NCI-H345 treated with DMSO at 0.1 percent for 48 hours (cell line): ENCODE results near the gene CNTN1.

Source experiments
- DNase-seq: peaks from one replicate; lab custom pipeline; 2025; ENCODE audit not compliant: unreplicated experiment; lab: John Stamatoyannopoulos, UW

CNTN1 gene

DNA sequence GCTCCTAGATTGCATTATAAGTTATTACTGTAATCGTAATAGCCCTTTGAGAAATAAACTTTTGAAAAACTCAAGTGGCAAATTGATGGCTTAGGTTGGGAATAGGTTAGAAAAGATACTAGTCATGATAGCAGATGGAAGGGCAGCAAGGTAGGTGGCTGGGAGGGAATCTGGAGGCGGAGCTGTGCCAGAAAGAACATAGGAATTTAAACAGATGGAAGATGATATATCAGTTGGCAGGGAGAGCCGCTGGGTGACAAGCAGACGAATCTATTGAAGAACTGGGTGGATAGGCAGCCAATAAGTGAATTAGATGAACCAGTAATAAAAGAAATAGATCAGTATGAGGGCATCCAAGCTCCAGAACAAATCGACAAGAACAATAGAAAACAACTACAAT is 142.1 kb downstream of the CNTN1 start:
- DNase-seq: no peak

DNA sequence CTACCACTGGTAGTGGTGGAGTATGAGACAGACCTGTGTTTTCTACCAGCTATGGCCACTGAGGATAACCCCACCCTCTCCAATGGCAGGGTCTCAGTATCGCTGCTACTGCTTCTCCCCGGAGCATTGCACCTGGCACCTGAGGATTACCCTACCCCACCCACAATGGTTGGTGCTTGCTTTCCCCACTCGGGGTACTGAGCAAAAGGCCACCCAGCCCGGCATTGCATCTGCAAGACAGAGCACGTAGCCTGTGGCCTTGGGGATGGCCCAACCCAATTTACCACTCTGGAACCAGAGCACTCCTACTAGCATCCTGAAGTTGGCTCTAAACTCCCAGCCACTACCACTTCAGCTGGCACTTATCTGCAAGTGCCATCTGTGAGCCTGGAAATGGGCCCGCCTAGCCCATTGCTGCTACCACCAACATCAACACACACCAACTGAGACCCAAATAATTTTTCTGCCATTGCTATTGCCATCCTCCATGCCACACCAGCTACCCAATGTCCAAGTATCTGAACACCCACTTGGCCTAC is 145.7 kb downstream of the CNTN1 start:
- DNase-seq: no peak

DNA sequence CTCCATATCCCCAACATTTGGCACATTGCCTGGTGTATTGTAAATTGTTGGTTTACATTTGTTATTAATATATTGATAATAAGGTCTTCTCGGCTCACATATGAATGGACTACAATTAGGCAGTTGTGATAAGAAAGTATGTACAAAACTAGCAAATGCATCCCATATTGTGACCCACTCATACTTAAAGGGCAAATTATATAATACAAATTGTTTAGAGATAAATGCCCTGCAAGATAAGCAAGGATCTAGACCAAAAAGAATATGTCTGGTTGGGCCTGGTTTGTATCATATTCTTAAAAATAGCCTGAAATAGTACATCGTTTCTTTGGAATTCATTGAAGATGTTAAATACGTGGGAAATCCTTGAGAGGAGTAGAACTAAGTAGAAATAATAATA is 151.3 kb downstream of the CNTN1 start:
- DNase-seq: no peak

DNA sequence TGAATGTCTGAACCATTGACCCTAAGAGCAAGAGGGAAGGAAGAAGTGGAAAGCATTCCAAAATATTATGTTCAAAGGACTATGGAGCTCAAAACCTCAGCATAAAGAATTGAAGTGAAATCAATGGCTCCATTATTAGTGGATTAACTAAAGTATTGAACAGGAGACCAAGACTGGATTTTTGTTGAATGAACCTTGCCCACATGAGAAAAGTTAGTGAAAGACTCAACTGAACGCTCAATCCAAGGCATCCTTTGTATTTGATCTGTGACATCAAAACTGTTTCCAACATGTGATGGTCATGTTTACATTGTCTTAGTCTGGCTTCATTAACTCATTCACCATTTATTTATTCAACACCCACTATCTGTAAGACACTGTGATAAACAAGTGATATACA is 161.0 kb downstream of the CNTN1 start:
- DNase-seq: no peak

DNA sequence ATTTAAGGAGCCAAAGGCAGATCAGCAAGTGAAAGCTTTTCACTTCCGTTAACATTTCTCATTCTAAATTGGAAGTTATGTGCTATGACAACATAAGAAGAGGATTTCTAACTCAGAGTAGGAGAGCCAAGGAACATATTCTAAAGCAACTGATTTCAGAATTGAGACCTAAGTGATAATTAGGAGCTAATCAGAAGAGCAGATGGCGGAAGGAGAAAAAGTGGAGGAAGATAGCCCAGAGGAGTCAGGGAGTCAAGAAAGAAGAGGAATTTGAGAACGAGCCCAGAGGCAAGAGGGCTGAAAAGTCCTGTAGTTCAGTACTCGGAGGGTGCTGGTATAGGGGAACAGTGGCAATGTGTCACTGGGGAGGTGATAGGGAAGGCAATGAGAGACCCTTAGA is 162.4 kb downstream of the CNTN1 start:
- no peak for DNase-seq

DNA sequence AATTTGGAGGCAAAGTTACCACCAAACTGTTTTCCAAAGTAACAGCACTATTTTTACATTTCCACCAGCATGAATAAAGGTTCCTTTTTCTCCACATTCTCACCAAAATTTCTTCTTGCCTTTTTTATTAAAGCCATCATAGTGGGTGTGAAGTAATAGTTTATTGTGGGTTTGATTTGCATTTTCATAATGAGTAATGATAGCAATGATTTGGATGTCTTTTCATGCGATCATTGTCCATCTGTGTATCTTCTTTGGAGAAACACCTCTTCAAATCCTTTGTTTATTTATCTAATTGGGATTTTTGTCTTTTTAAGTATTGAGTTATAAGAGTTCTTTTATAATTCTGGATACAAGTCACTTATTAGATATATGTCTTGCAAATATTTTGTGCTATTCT is 172.7 kb downstream of the CNTN1 start:
- DNase-seq: no peak

DNA sequence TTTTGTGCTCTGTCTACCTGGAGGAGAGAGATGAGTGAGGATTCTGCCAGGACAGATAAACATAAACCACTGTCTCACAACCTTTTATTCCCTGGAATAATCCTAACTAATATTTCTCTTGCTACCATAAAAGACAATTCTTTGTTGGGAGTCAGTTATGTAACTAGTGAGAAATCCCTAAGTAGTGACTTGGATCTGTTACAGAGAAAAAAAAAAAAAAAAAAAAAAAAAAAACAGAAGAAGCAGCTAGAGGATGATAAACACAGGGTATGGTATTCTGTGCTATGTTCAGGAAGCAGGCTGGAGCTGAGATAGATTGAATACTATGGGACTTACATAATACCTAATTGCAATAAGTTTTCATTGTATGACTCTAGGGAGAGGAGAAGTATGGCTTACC is 178.7 kb downstream of the CNTN1 start:
- DNase-seq: no peak

DNA sequence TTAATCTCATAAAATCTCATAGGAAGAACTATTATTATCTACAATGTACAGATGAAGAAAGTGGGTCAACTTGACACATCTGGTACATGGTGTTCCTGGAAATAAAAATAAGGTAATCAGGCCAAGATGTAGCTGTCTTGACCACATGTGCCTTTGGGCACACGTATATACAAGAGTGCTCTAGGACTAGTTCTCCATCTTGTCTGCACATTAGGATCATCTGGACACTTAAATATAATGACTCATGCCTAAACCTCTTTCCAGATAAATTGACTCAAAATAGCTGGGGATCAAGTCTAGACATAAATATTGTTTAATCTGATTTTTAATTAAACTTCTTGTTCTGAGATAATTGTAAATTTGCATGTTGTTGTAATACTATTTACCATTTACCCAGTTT is 182.6 kb downstream of the CNTN1 start:
- DNase-seq: no peak

DNA sequence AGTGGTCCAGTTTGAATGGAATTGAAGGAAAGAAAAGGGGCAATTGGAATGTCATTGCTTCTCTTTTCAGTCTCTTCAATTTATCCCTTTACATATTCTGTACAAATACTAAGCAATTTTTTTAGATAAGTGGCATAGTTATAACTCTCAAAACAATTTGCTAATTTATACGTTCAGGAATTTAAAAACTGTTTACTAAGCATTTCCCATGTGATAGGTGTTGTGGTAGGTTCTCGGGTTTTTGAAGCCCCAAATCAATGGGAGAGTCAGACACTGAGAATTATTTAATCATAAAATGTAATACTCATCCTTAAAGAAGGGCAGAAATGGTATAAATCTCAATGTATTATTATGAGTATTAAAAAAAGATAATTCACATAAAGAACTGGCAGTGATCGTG is 197.1 kb downstream of the CNTN1 start:
- no peak for DNase-seq

DNA sequence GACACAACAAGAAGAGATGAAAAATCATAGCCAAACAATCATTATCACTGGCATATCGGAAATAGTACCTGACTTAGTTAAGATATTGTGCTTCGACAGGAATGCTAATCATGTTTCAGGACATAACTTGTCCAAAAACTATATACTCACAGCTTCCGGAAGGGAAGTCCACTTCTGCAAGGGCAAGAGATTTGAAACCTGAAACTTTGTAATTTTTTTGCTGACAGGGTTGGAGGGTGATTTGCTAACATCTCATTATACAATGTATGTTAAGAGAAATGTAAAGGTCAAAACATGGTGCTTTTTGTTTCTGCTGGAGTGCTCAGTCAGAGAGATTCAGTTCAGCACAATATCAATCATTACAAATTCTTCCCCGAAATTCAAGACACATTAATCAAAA is 200.3 kb downstream of the CNTN1 start:
- no peak for DNase-seq

DNA sequence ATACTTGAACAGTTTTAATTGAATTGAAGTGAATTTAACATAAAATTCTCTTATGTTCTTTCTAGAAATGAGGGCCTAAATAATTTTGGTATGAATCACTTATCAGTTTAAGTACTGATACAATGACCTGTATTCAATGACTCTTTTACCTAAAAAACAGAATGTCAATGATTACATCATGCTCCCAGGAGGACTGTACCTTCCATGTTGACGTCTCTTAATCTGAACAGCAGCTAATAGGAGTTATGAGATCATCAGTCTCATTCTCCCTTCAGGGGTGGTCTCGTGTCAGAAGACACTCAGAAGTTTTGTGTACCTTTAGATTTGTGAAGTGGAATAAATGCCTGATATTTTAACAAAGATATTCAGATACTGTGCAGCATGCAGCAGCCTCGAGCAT is 206.3 kb downstream of the CNTN1 start:
- DNase-seq: no peak

DNA sequence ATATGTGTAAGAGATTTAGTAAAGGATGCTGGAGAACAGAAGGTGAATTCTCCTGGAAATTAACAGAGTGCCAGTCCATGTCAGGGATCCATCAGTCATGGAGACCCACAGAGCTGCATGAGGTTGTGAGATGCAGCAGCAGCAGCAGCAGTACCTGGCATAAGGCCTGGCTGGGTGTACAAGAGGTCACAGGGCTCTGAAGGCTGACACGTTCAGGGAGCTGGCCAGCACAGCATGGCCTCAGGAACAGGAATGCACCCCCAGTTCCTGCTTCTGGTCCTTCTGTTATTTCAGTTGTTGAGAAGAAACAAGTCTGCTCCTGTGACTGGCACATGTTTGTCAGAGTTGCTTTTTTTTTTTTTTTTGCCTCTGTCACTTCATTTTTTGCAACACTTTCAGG is 210.8 kb downstream of the CNTN1 start:
- no peak for DNase-seq

DNA sequence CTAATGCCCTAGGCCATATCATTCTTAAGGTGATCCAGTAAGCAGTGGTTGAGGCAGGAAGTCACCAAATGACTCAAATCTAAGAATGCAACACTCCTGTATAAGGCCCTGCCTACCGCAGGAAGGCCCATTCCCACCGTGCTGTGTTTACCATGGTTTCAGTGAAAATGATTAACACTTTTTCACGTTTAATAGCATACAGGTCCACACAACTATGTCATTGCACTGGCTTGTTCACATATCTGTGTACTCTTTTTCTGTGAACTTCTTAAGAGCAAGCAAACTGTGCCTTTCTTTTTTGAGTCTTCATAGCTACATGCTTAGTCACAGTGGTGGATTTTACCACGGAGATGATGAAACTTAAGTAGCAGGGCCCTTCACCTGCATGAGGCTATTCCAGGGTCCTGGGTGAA is 214.9 kb downstream of the CNTN1 start:
- no peak for DNase-seq

DNA sequence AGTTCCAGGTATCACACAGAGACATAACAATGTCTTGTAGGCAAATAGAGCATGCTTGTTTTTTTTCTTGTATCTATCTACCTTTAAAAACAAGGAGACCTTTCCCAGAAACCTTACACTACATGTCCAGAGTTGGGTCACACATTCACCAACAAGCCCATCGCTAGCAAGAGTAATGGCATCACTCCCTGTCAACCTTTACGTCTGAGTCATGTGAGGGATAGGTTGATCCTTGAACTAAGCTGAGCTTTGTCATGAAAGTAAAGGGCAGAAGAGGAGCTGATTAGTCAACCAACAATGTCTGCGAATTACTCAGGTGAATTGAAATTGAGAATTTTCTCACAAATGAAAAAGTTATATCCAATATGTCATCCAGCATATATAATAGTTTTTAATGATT is 219.4 kb downstream of the CNTN1 start:
- DNase-seq: no peak

DNA sequence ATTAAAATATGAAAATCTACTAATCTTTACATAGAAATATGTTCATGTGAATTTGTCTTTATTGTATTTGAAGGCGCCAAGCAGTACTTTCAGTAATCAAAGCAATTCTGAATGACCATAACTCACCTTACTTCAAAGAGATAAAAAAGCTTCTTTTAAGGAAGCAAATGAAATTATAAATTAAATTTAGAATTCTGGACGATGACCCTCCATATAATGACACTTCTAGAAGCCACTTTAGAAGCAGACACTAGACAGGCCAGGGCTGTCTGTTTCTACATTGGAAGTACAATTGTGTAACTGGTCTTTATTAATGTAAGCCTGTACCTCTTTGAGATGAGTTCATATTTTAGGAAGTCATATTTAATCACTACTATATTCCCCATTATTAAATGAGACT is 222.9 kb downstream of the CNTN1 start:
- no peak for DNase-seq

DNA sequence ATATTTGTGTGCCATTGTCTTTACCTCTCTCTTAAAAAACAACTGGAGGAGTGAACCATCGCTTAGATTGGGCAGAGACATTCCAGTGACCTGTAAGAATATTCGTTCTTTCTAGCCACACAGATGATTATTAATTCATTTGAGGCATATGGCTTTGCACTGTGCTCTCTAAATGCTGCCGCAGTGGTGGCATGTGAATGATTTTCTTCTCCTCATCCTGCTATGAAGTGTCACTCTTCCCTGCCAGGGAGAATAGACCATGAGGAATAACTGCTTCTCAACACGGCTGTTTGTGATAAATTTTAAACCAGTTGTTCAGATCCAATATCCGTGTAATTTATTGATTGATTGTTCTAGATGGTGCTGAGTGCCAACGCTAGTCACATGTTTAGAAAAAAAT is 225.3 kb downstream of the CNTN1 start:
- no peak for DNase-seq

DNA sequence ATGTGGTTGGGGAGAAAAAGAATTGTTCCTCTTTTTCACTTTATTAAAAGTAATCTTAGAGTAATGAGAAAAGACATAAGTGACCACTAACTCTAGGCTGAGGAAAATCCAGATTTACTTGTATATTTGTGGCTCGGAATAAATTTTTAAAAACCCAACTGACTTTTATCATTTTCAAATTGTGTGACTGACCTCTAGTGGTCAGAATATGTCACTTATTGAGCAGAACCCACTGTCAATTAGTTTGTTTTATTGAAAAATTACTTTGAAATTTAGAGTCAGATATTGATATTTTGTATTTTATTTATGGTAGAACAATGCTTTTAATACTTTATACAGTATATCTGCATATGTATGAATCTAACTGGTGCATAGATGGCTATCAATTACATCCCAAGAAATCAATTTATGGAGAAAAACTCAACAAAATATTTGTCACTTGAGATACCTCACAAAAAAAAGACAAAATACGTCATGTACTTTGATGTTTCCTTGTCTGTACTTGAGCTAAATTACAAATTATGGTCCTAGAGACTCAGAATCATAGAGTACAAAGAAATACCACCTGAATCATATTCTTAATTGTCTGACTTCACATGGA is 229.4 kb downstream of the CNTN1 start:
- peak; percentile 7 for DNase-seq

DNA sequence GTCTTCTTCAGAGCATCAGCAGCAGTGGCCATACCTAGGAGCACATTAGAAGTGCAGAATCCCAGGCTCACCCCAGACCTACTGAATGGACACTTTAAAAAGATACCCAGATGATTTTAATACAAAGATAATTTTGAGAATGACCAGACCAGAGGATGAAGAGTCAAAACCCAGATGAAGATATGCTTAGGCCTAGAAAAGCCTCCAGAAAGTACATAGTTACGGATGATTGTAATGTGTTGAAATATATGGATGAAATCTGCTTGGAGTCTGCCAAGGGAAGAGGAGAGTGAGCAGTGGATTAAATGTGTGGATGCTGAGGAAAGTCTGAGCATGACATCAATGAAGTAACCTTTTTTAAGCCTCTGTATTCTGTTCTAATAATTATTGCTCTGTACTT is 245.7 kb downstream of the CNTN1 start:
- no peak for DNase-seq

DNA sequence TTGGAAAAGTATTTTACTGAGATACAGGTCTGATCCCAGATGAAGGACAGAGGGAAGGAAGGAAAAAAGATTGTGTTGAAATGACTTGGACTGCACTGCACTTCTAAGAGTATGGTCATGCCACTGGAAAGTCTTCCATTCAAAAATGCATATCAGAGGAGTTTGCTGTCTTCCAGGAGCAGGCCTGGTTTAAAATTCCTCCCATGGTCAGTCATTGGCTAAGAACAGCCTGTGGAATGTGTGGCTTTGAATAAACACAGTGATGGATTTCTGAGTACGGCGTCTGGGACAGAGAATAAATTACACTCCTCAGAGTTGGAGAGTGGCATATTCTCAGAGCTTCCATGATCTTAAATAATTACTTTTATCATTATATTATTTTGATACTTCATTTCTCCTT is 250.1 kb downstream of the CNTN1 start:
- no peak for DNase-seq

DNA sequence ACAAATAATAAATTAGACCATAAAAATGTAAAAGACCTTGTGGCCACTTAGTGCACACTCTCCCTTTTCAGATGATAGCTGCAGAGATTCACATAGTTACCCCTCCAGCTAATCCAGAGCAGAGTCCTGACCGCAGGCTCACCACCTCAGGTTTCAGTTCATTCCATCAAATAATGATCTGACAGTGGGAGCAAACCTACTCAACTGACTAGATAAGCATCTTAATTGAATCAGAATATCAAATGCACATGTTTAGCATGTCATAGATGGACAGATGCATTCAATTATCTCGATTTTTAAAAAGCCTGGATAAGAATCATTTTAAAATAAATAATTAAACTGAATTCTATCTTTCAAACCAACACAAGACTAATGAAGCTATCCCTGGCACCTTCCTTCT is 253.5 kb downstream of the CNTN1 start:
- DNase-seq: no peak

DNA sequence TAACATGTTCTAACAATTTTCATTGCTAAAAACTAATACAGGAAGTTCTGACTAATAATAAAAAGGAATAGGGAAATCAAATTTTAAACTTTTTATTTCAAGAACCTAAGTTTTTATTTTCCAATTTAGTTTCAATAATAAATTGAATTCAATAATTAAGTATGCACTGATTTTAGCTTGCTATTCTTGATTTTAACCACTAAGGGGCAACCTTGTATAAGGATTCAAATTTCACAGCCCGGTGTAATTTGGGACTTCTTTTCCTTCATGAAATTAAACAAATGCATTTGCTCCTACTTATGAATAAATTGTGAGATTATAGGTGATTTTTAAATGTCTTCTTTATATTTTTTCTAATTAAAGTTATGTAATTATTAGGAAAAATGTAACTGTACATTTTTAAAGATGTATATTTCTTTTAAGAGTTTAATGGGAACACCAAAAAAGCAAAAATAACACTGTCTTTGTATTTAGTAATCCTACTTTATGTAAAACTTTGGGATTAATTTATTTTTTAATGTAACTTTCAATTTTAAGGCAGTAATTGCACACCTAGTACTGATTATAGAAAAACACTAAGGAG is 254.5 kb downstream of the CNTN1 start:
- DNase-seq: peak; percentile 50

DNA sequence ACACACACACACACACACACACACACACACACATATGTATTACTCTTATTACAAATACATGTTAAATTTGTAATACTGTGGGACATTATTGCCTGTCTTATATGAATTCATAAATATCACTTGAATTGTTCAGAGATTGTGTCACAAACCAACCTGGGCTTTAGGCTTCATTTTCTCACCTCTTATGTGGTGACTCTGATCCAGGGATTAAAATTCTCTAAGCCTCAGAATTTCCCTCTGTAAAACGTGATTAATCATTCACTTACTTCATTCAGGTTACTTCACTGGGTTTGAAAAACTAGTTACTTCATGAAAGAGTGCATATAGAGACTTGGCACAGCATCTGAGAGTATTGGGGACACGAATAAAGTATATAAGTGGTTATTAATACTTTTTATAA is 255.6 kb downstream of the CNTN1 start:
- DNase-seq: no peak

DNA sequence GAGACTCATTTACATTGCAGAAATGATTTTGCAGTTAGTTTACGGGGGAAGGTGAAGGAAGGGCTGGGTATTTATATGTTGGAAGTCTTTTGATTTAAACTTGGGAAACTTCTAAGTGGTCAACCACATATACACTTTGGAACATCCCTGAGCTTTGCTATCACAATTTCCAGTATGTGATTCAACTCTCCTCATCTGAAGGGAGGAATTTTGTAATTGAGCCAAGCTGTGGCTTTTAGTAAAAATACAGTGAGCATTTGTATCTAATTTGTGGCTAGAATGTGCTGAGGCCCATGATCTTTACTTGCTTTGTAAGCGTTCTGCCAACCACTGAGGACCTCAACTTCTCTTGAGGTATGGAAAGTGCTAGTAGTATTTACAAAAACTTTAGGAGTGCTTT is 260.8 kb downstream of the CNTN1 start:
- DNase-seq: no peak
